ENCODE data around the gene SIPA1L3.

Gene SIPA1L3

GRCh38 chr19:38152461-38153379, 245.7 kb downstream of the SIPA1L3 start:
- TF ChIP-seq, protein P1, sequence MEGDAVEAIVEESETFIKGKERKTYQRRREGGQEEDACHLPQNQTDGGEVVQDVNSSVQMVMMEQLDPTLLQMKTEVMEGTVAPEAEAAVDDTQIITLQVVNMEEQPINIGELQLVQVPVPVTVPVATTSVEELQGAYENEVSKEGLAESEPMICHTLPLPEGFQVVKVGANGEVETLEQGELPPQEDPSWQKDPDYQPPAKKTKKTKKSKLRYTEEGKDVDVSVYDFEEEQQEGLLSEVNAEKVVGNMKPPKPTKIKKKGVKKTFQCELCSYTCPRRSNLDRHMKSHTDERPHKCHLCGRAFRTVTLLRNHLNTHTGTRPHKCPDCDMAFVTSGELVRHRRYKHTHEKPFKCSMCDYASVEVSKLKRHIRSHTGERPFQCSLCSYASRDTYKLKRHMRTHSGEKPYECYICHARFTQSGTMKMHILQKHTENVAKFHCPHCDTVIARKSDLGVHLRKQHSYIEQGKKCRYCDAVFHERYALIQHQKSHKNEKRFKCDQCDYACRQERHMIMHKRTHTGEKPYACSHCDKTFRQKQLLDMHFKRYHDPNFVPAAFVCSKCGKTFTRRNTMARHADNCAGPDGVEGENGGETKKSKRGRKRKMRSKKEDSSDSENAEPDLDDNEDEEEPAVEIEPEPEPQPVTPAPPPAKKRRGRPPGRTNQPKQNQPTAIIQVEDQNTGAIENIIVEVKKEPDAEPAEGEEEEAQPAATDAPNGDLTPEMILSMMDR (IDR thresholded peaks at IDR 0.05; ENCODE audit: extremely low read depth, insufficient read depth, missing control alignments) = no peak
- in situ Hi-C loops (cut with MboI; ENCODE audit: low pct_unique_long_range_greater_than_20kb, low sequenced_read_pairs, unreplicated experiment) = no loop called here
- no peak for DNase-seq (ENCODE audit: low spot score)

DNA sequence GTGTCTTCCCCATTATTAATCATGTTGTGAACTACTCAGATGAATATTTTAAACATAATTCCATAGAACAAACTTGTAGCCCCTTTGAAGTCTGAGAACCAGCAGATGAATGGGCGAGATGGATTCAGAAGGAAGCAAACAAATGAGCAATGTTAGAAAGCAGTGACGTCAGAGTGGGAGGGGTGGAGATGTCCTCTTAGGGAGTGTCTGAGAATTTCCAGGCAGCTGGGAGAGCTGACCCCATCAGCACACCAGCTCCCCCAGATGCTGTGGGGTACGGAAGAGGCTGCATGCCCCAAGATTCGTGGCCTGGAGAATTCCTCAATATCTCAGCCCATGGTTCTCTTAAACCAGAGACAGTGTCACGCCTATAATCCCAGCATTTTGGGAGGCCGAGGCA, 248.4 kb downstream of the SIPA1L3 start:
- in situ Hi-C loops (cut with MboI; ENCODE audit: low pct_unique_long_range_greater_than_20kb, low sequenced_read_pairs, unreplicated experiment) = no loop called here
- TF ChIP-seq, protein P1 (IDR thresholded peaks at IDR 0.05; ENCODE audit: extremely low read depth, insufficient read depth, missing control alignments) = no peak
- no peak for DNase-seq (ENCODE audit: low spot score)

DNA sequence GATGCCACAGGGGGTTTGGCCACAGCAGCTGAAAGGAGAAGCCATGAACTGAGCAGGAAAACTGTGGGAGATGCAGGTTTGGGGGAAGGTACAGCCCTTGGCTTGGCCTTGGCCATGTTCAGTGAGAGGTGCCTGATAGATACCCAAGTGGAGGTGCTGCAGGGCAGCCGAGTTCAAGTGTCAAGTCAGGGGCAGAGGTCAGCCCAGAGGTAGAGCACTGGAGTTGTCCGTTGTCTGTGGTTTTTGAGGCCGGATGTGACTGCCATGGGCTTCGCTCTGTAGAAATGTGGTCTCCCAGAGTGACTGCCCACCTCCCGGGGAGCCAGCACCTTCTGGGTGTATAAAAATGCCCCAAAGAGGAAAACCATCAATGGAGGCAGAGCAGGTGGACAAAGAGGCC, 251.7 kb downstream of the SIPA1L3 start:
- in situ Hi-C loops (cut with MboI; ENCODE audit: low pct_unique_long_range_greater_than_20kb, low sequenced_read_pairs, unreplicated experiment) = no loop called here
- DNase-seq (ENCODE audit: low spot score) = no peak
- TF ChIP-seq, protein P1 (IDR thresholded peaks at IDR 0.05; ENCODE audit: extremely low read depth, insufficient read depth, missing control alignments) = no peak

DNA sequence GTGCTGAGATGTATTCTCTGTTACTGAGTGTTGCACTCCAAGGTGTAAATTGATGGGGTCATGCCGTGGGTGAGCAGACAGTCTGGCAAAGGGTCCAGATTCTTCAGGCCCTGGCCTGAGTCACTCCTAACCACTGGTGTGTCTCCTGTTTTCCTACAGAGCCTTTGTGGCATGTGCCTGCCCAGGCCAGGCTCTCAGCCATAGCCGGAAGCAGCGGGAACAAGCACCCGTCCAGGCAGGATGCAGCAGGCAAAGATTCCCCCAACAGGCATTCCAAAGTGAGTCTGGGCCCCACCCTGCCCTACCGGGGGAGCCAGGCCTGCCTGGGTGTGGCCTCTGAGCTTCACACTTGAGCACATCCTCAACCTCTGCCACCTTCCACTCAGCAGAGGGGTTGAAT, 255.1 kb downstream of the SIPA1L3 start:
- in situ Hi-C loops (cut with MboI; ENCODE audit: low pct_unique_long_range_greater_than_20kb, low sequenced_read_pairs, unreplicated experiment) = no loop called here
- TF ChIP-seq, protein P1 (IDR thresholded peaks at IDR 0.05; ENCODE audit: extremely low read depth, insufficient read depth, missing control alignments) = no peak
- no peak for DNase-seq (ENCODE audit: low spot score)

GRCh38 chr19:38162632-38163031, 255.6 kb downstream of the SIPA1L3 start:
- in situ Hi-C loops (cut with MboI; ENCODE audit: low pct_unique_long_range_greater_than_20kb, low sequenced_read_pairs, unreplicated experiment) = no loop called here
- TF ChIP-seq, protein P1 (IDR thresholded peaks at IDR 0.05; ENCODE audit: extremely low read depth, insufficient read depth, missing control alignments) = no peak
- DNase-seq (ENCODE audit: low spot score) = no peak

DNA sequence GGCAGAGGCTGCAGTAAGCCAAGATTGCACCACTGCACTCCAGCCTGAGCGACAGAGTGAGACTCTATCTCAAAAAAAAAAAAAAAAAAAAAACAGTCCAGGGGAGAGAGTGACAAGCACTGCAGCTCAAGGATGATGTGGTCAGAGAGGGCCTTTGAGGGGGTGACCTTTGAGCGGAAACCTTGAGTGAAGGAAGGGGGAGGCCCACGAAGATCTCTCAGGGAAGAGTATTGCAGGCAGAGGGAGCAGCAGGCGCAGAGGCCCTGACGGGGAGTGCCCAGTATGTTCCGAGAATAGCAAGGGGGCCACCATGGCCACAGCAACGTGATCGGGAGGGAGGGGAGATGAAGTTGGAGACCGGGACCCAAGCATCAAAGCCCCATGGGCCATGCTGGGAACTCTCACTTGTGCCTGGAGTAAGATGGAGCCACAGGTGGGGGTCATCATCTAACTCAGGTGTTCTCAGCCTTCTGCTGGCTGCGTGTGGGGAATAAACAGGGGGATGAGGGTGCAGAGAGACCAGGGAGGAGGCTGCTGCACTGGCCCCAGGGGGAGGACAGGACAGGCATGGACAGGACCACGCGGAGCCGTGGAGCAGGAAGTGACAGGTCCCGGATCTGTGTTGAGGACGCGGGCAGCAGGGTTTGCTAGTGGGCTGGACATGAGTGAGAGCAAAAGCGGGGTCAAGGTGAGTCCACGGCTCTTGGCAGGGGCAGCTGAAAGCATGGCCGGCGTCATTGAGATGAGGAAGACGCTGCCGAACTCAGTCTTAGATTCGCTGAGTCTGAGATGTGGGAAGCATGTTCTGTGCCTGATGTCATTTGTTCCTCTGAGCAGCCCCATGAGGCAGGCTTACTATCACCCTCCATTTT, 256.6 kb downstream of the SIPA1L3 start:
- in situ Hi-C loops (cut with MboI; ENCODE audit: low pct_unique_long_range_greater_than_20kb, low sequenced_read_pairs, unreplicated experiment) = no loop called here
- no peak for DNase-seq (ENCODE audit: low spot score)
- TF ChIP-seq, protein P1 (IDR thresholded peaks at IDR 0.05; ENCODE audit: extremely low read depth, insufficient read depth, missing control alignments) = no peak

All from GM13977 (cell line).